ENCODE measurements around the gene RRAS2.

- TF ChIP-seq SUZ12 (IDR thresholded peaks at IDR 0.05; ENCODE audit: extremely low read depth, insufficient read depth, insufficient read length) (no peak), YY1 (IDR thresholded peaks at IDR 0.05; ENCODE audit: insufficient read depth, insufficient read length) (no peak), ZNF274 (IDR thresholded peaks at IDR 0.05; ENCODE audit: low read depth, low read length) (no peak)
Observed at GRCh38 chr11:14335712-14336111, 23.3 kb downstream of the RRAS2 start.

Data from NT2/D1 (cell line).